Caco-2 (cell line): ENCODE results near the gene EXD3. TPM values are rescaled to one million over a fixed set of nuclear protein-coding genes. Genes with fewer than 3 reads are reported as not detected.
A peak's percentile ranks its signal among the peaks of the same experiment; 100 is the strongest.

Source experiments
- BruUV-seq: library from RNA; stranded (reverse); fragments of 400-500 nt; replicated peaks from 2 replicates; lab custom pipeline; 2021; lab: Mats Ljungman, UMichigan
- CTCF ChIA-PET: fragments of 300-600 bp; sonication (Branson Sonifier 250); formaldehyde crosslinking; loops from one replicate; lab custom pipeline; 2022; ENCODE audit warnings: antibody characterized with exemption; lab: Charles Lee
- POLR2A ChIA-PET: fragments of 300-600 bp; sonication (Branson Sonifier 250); formaldehyde crosslinking; loops from one replicate; lab custom pipeline; 2022; ENCODE audit warnings: antibody characterized with exemption; lab: Charles Lee
- DNase-seq, 2 experiments: peaks; one replicate each; pipeline versions ENCODE4 v3.0.0 to v3.0.0-alpha.2; 2020 to 2022
- H3K27me3 ChIP-seq: replicated peaks from 2 replicates; pipeline ENCODE4 v1.6.0; 2011; ENCODE audit warnings: low read length; ENCODE audit not compliant: control insufficient read depth, insufficient read depth
- H3K36me3 ChIP-seq: 2 replicates; pipeline ENCODE4 v1.5.1; 2011; ENCODE audit warnings: low read length; ENCODE audit not compliant: control insufficient read depth, insufficient read depth
- H3K4me1 ChIP-seq: fragments of 250-450 bp; sonication (Bioruptor Pico); 2 replicates; pipeline ENCODE4 v1.5.1; 2020; ENCODE audit warnings: mild to moderate bottlenecking
- H3K4me3 ChIP-seq: 2 replicates; pipeline ENCODE4 v1.5.1; 2011; ENCODE audit warnings: low read depth, mild to moderate bottlenecking, control low read depth, low read length
- H3K9me3 ChIP-seq: fragments of 250-450 bp; sonication (Bioruptor Pico); 2 replicates; pipeline ENCODE4 v1.5.1; 2020; ENCODE audit warnings: mild to moderate bottlenecking, moderate library complexity
- H3K27ac Mint-ChIP-seq: one replicate; pipeline ENCODE4 v1.8.0; 2022; ENCODE audit warnings: mixed read lengths; ENCODE audit not compliant: unreplicated experiment
- H3K27me3 Mint-ChIP-seq: one replicate; pipeline ENCODE4 v1.8.0; 2022; ENCODE audit warnings: mixed read lengths; ENCODE audit not compliant: insufficient read depth, unreplicated experiment
- H3K36me3 Mint-ChIP-seq: one replicate; pipeline ENCODE4 v1.8.0; 2022; ENCODE audit warnings: mild to moderate bottlenecking, mixed read lengths; ENCODE audit not compliant: insufficient read depth, unreplicated experiment
- H3K4me1 Mint-ChIP-seq: one replicate; pipeline ENCODE4 v1.8.0; 2022; ENCODE audit warnings: low read depth, mixed read lengths; ENCODE audit not compliant: unreplicated experiment
- H3K4me3 Mint-ChIP-seq: one replicate; pipeline ENCODE4 v1.8.0; 2022; ENCODE audit warnings: mild to moderate bottlenecking, moderate library complexity, mixed read lengths; ENCODE audit not compliant: unreplicated experiment
- H3K9me3 Mint-ChIP-seq: one replicate; pipeline ENCODE4 v1.8.0; 2022; ENCODE audit warnings: mixed read lengths; ENCODE audit not compliant: unreplicated experiment
- intact Hi-C: fragments of 100-400 bp; cut with micrococcal nuclease; formaldehyde crosslinking; loops from one replicate; pipeline ENCODE4 v1.10.0; 2022; ENCODE audit not compliant: unreplicated experiment
- total RNA-seq: library from RNA; stranded (reverse); gene quantifications from 2 replicates; pipeline ENCODE4 v1.2.3, GENCODE V29; 2022
- TF ChIP-seq, protein P1 (sequence below), 2 experiments: fragments of 200-600 bp in 1 of 2; IDR thresholded peaks; 1 replicate in 1 of 2; 2 replicates in 1 of 2; pipeline versions ENCODE4 v1.5.1 to v1.8.0; 2011 to 2022; ENCODE audit warnings: antibody characterized with exemption in 1 of 2, control low read depth in 1 of 2, inconsistent platforms in 1 of 2, low read depth in 1 of 2, low read length in 1 of 2, mild to moderate bottlenecking in 1 of 2, moderate library complexity in 1 of 2; ENCODE audit not compliant: insufficient read depth in 1 of 2, severe bottlenecking in 1 of 2, unreplicated experiment in 1 of 2

Gene EXD3
- total RNA-seq, 1 experiment from 2014 or later = 10.9 TPM

DNA sequence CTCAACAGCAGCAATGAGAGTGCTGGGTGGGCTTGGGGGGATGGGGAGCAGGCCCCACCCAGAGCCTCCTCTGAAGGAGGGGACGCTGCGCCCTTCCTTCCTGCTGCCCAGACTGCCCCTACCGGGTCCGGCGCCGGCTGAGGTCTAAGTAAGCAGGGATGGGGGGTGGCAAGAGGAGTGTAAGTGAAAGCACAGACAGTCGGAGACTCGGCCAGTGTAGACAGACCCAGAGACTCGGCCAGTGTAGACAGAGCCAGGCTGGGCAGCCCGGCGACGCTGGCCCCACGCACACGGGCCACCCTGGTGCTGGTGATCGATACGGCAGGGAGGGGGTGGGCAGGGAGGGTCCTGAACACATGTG, 25.6 kb upstream of the EXD3 start:
- H3K4me3 Mint-ChIP-seq = no peak overlapping the region
- TF ChIP-seq, protein P1, sequence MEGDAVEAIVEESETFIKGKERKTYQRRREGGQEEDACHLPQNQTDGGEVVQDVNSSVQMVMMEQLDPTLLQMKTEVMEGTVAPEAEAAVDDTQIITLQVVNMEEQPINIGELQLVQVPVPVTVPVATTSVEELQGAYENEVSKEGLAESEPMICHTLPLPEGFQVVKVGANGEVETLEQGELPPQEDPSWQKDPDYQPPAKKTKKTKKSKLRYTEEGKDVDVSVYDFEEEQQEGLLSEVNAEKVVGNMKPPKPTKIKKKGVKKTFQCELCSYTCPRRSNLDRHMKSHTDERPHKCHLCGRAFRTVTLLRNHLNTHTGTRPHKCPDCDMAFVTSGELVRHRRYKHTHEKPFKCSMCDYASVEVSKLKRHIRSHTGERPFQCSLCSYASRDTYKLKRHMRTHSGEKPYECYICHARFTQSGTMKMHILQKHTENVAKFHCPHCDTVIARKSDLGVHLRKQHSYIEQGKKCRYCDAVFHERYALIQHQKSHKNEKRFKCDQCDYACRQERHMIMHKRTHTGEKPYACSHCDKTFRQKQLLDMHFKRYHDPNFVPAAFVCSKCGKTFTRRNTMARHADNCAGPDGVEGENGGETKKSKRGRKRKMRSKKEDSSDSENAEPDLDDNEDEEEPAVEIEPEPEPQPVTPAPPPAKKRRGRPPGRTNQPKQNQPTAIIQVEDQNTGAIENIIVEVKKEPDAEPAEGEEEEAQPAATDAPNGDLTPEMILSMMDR (IDR thresholded peaks at IDR 0.05; ENCODE audit: insufficient read depth in 1 of 2, low read depth in 1 of 2, low read length in 1 of 2, severe bottlenecking in 1 of 2, unreplicated experiment in 1 of 2) = no peak
- DNase-seq = no peak
- H3K9me3 Mint-ChIP-seq = no peaks in the 10 kb centered on the region
- H3K27me3 Mint-ChIP-seq = no peaks in the 10 kb centered on the region
- ChIA-PET POLR2A (no interaction called here), CTCF (no interaction called here)
- intact Hi-C loops = loop anchor here (10.0 kb wide), 1 partner anchor 146 kb away; the partner anchor contains the start of gene ZMYND19
- Histone ChIP-seq H3K36me3 (peaks cover 3% of the 10 kb centered on the region; the same call in 1 of the 2 replicates), H3K9me3 (no peaks in the 10 kb centered on the region; the same call in 1 of the 2 replicates), H3K4me1 (peaks cover 10% of the 10 kb centered on the region), H3K4me3 (no peak overlapping the region), H3K27me3 (no peaks in the 10 kb centered on the region)
- peaks cover 34% of the 10 kb centered on the region for H3K36me3 Mint-ChIP-seq
- BruUV-seq = TSS peak; percentile 54
- H3K4me1 Mint-ChIP-seq = peaks cover 14% of the 10 kb centered on the region
- no peak overlapping the region for H3K27ac Mint-ChIP-seq

DNA sequence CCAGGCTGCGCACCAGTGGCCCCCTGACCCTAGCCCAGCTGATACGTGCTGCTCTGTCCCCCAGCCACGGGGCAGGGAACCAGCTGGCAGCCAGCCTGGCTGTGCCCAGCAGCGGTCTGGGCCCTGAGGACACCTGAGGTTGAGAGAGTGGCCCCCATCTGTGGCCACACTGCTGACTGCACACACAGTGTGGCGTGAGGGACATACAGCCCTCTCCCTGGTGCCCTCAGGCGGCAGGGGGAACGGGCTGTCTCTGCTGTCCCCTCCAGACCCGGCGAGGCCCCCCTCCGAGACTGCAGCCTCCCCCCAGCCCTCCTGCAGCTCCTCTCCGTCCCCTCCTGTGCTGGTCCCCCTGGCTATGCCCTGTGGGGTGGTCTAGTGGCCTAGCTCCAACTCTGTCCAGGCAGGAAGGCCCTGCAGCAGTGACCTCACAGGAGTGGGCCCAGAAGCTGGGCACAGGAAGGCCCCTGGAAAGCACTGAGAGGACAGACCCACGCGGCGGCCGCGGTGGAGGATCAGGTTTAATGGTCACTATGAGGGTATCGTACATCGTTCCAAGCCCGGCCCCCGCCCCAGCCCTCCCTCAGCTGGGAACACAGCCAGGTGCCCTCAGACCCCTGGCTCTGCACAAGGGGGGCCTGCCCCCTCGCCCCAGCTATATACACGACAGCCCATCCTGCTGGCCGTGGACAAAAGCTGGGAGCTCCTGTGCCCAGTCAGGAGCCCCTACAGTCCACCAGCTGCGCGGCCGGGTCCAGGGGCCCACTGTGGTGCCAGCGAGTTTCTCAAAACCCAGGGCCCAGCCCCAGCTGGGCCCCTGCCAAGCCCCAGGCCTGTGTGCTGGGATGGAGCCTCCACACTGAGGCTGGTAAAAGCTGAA, 25.0 kb upstream of the EXD3 start:
- no peak for DNase-seq
- H3K27ac Mint-ChIP-seq = no peak overlapping the region
- CTCF ChIA-PET = interaction anchor here (0.9 to 2.5 kb wide), 2 partner anchors 25 to 161 kb away, joined by 3 to 26 read pairs; partner anchors contain the start of genes EXD3 and NOXA1
- H3K4me1 Mint-ChIP-seq = peaks cover 14% of the 10 kb centered on the region
- BruUV-seq = no TSS peak
- H3K4me3 Mint-ChIP-seq = no peak overlapping the region
- peaks cover 10% of the 10 kb centered on the region for H3K4me1 ChIP-seq
- intact Hi-C loops = loop anchor here (10.0 kb wide), 1 partner anchor 147 kb away; the partner anchor contains the start of gene ZMYND19
- TF ChIP-seq, protein P1 (IDR thresholded peaks at IDR 0.05; ENCODE audit: insufficient read depth in 1 of 2, low read depth in 1 of 2, low read length in 1 of 2, severe bottlenecking in 1 of 2, unreplicated experiment in 1 of 2) = no peak
- H3K27me3 Mint-ChIP-seq = no peaks in the 10 kb centered on the region
- no peak overlapping the region for H3K4me3 ChIP-seq
- H3K36me3 ChIP-seq = peaks cover 2% of the 10 kb centered on the region; the same call in 1 of the 2 replicates
- H3K9me3 Mint-ChIP-seq = no peaks in the 10 kb centered on the region
- POLR2A ChIA-PET = interaction anchor here (0.6 kb wide), 1 partner anchor 25 kb away, joined by 8 read pairs; the partner anchor contains the start of genes EXD3 and NOXA1
- H3K9me3 ChIP-seq = no peaks in the 10 kb centered on the region; the same call in 1 of the 2 replicates
- H3K27me3 ChIP-seq = no peaks in the 10 kb centered on the region
- H3K36me3 Mint-ChIP-seq = peaks cover 31% of the 10 kb centered on the region

DNA sequence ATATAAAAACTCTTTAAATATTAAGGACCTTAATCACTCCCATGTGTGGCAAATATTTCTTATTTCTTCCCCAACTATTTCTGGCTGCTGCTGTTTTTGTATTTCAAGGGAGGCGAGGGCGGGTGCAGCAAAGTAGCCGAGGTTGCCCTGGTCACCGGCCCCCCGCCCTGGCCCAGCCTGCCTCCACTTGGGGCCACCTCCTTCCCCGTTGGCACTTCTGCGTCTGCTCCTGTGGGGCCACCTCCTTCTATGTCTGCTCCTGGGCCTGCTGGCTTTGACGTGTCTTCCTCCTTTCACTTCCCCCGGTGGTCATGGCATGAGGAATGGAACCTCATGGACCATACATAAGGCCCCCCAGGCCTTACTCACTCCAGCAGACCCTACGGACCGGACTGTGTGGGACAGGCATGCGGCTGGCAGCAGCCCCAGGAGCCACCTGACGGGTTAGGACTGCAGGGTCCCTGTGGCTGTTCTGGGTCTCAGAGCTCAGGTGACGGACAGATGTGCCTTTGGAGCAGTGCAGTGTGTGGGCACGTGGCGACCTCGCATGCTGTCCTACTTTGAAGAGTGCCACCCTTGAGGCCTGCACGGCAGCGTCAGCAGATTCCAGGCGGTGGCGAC, 24.0 kb upstream of the EXD3 start:
- no TSS peak for BruUV-seq
- no peaks in the 10 kb centered on the region for H3K27me3 ChIP-seq
- CTCF ChIA-PET = interaction anchor here (1.3 to 2.5 kb wide), 2 partner anchors 24 to 160 kb away, joined by 14 to 26 read pairs; partner anchors contain the start of genes EXD3 and NOXA1
- no peak overlapping the region for H3K4me3 ChIP-seq
- no peaks in the 10 kb centered on the region for H3K36me3 ChIP-seq
- no peak for DNase-seq
- POLR2A ChIA-PET = no interaction called here
- peaks cover 14% of the 10 kb centered on the region for H3K4me1 Mint-ChIP-seq
- TF ChIP-seq, protein P1 (IDR thresholded peaks at IDR 0.05; ENCODE audit: insufficient read depth in 1 of 2, low read depth in 1 of 2, low read length in 1 of 2, severe bottlenecking in 1 of 2, unreplicated experiment in 1 of 2) = no peak
- H3K4me1 ChIP-seq = peaks cover 13% of the 10 kb centered on the region
- no peaks in the 10 kb centered on the region for H3K27me3 Mint-ChIP-seq
- H3K36me3 Mint-ChIP-seq = peaks cover 31% of the 10 kb centered on the region
- no peaks in the 10 kb centered on the region for H3K9me3 ChIP-seq
- intact Hi-C loops = loop anchor here (10.0 kb wide), 1 partner anchor 148 kb away; the partner anchor contains the start of gene ZMYND19
- H3K27ac Mint-ChIP-seq = no peak overlapping the region
- H3K9me3 Mint-ChIP-seq = no peaks in the 10 kb centered on the region
- no peak overlapping the region for H3K4me3 Mint-ChIP-seq
